Measurements from ENCODE around the gene PROB1. TPM values are rescaled to one million over a fixed set of nuclear protein-coding genes. Genes with fewer than 3 reads are reported as not detected.

The PROB1 gene
- total and polyA plus RNA-seq, 7 donors: 15.2 to 86.7 (median 42.3) TPM

GRCh38 chr5:139392678-139393496 is 2.0 kb downstream of the PROB1 start:
- peak; percentile 23 for TF ChIP-seq CTCF (IDR thresholded peaks at IDR 0.05)
- Histone ChIP-seq H3K4me1 (peaks cover 59% of the 10 kb centered on the region), H3K4me3 (peak overlapping the region; percentile 93), H3K27ac (peak overlapping the region; percentile 100), H3K36me3 (ENCODE audit: insufficient read depth in 1 of 2, low read depth in 1 of 2) (peaks cover 0 to 10% of the 10 kb centered on the region in 2 donors), H3K9me3 (no peaks in the 10 kb centered on the region), H3K27me3 (ENCODE audit: insufficient read depth in 3 of 3, low read length in 2 of 3) (no peaks in the 10 kb centered on the region)
- intact Hi-C loops (cut with DNase I): loop anchor here in 1 of 2 donors (5.0 kb wide), 1 partner anchor 51 kb away; the partner anchor contains the start of gene PAIP2
- DNase-seq (peak; percentile 57 to 82), ATAC-seq (peak in 1 of 4 donors; percentile 7)
- 32 to 34% (median 33%) methylated on average over 64 to 77 of the region's 77 CpGs for WGBS, 3 donors

GRCh38 chr5:139392324-139392677 is 2.6 kb downstream of the PROB1 start:
- no peaks in the 10 kb centered on the region for H3K27me3 ChIP-seq (ENCODE audit: insufficient read depth in 3 of 3, low read length in 2 of 3)
- DNase-seq: no peak
- H3K4me1 ChIP-seq: peaks cover 61% of the 10 kb centered on the region
- no peak for TF ChIP-seq CTCF (IDR thresholded peaks at IDR 0.05)
- ATAC-seq: no peak
- WGBS, 3 donors: 38 to 55% (median 40%) methylated on average over 15 to 36 of the region's 36 CpGs
- peak overlapping the region; percentile 100 for H3K27ac ChIP-seq
- intact Hi-C loops (cut with DNase I): loop anchor here in 1 of 2 donors (5.0 kb wide), 1 partner anchor 50 kb away; the partner anchor contains the start of gene PAIP2
- no peaks in the 10 kb centered on the region for H3K9me3 ChIP-seq
- peaks cover 0 to 10% of the 10 kb centered on the region in 2 donors for H3K36me3 ChIP-seq (ENCODE audit: insufficient read depth in 1 of 2, low read depth in 1 of 2)
- peak overlapping the region; percentile 93 for H3K4me3 ChIP-seq

GRCh38 chr5:139391570-139392323 is 3.2 kb downstream of the PROB1 start:
- peaks cover 0 to 10% of the 10 kb centered on the region in 2 donors for H3K36me3 ChIP-seq (ENCODE audit: insufficient read depth in 1 of 2, low read depth in 1 of 2)
- 34 to 51% (median 40%) methylated on average over 31 to 33 of the region's 33 CpGs for WGBS, 3 donors
- peak overlapping the region; percentile 100 for H3K27ac ChIP-seq
- DNase-seq (peak in 1 of 2 donors; percentile 56), ATAC-seq (no peak)
- H3K4me1 ChIP-seq: peaks cover 56% of the 10 kb centered on the region
- H3K4me3 ChIP-seq: peak overlapping the region; percentile 93
- intact Hi-C loops (cut with DNase I): loop anchor here in 1 of 2 donors (5.0 kb wide), 1 partner anchor 49 kb away; the partner anchor contains the start of gene PAIP2
- H3K9me3 ChIP-seq: no peaks in the 10 kb centered on the region
- TF ChIP-seq CTCF (IDR thresholded peaks at IDR 0.05): no peak
- no peaks in the 10 kb centered on the region for H3K27me3 ChIP-seq (ENCODE audit: insufficient read depth in 3 of 3, low read length in 2 of 3)

- peak in 1 of 2 donors; percentile 60 for DNase-seq
- intact Hi-C loops (cut with DNase I): loop anchor here in 1 of 2 donors (5.0 kb wide), 1 partner anchor 49 kb away; the partner anchor contains the start of gene PAIP2
- peak in 2 of 4 donors; percentile 7 to 21 for ATAC-seq
- Histone ChIP-seq H3K27me3 (ENCODE audit: insufficient read depth in 3 of 3, low read length in 2 of 3) (no peaks in the 10 kb centered on the region), H3K36me3 (ENCODE audit: insufficient read depth in 1 of 2, low read depth in 1 of 2) (peaks cover 0 to 10% of the 10 kb centered on the region in 2 donors), H3K9me3 (no peaks in the 10 kb centered on the region), H3K4me1 (peaks cover 47% of the 10 kb centered on the region), H3K27ac (peak overlapping the region; percentile 100), H3K4me3 (peak overlapping the region; percentile 93)
- WGBS, 3 donors: 19 to 41% (median 27%) methylated on average over 10 of the region's 10 CpGs
- TF ChIP-seq CTCF (IDR thresholded peaks at IDR 0.05): no peak
Measured at GRCh38 chr5:139390639-139391569, 4.0 kb downstream of the PROB1 start.

All from psoas muscle (tissue), 8 donors.